Natural killer cell treated with Interleukin-12 subunit alpha and Interleukin-12 subunit beta and Interleukin-15 and Interleukin-18, amount 100 ng/mL, for 72 hours (primary cell): ENCODE data around the gene KIF17. TPM values are rescaled to one million over a fixed set of nuclear protein-coding genes. Genes with fewer than 3 reads are reported as not detected.

Experiments used
- ATAC-seq, 2 donors: fragments of 150-1000 bp; cut with Tn5 transposase in 1 of 2; sonication (Bioruptor Pico), chemical (Tn5 transposase) in 1 of 2; 2 replicates each; pipeline ENCODE4 v1.10.0; 2021
- DNase-seq: peaks from one replicate; pipeline ENCODE4 v3.0.0; 2022; ENCODE audit warnings: low spot score
- H3K27ac Mint-ChIP-seq, 2 donors: 1 replicate in 1 of 2; 2 replicates in 1 of 2; pipeline ENCODE4 v1.8.0; 2022; ENCODE audit warnings: mixed read lengths in 2 of 2, mild to moderate bottlenecking in 1 of 2, moderate library complexity in 1 of 2
- H3K27me3 Mint-ChIP-seq, 2 donors: 1 replicate in 1 of 2; 2 replicates in 1 of 2; pipeline ENCODE4 v1.8.0; 2022; ENCODE audit warnings: mixed read lengths in 2 of 2
- H3K36me3 Mint-ChIP-seq: one replicate; pipeline ENCODE4 v1.8.0; 2022; ENCODE audit warnings: mixed read lengths
- H3K4me1 Mint-ChIP-seq, 2 donors: 1 replicate in 1 of 2; 2 replicates in 1 of 2; pipeline ENCODE4 v1.8.0; 2022; ENCODE audit warnings: low read depth in 2 of 2, mixed read lengths in 2 of 2, mild to moderate bottlenecking in 1 of 2
- H3K4me3 Mint-ChIP-seq: one replicate; pipeline ENCODE4 v1.8.0; 2022; ENCODE audit warnings: mixed read lengths
- H3K9me3 Mint-ChIP-seq: 2 replicates; pipeline ENCODE4 v1.8.0; 2022; ENCODE audit warnings: mixed read lengths
- total RNA-seq, 2 donors: library from RNA; stranded (reverse); gene quantifications; one replicate each; pipeline ENCODE4 v1.2.3, GENCODE V29; 2022

Gene KIF17
- total RNA-seq, 2 donors from 2014 or later, result not detected

- Mint-ChIP-seq H3K27me3 (no peaks in the 10 kb centered on the region), H3K27ac (peak overlapping the region in 1 of 2 donors; percentile 38), H3K4me1 (peaks cover 4 to 5% of the 10 kb centered on the region in 2 donors), H3K4me3 (no peak overlapping the region), H3K9me3 (no peaks in the 10 kb centered on the region), H3K36me3 (no peaks in the 10 kb centered on the region)
- ATAC-seq, result peak; percentile 69
- peak; percentile 66 for DNase-seq
Observed at GRCh38 chr1:20640183-20640597, 77.6 kb downstream of the KIF17 start.

DNA sequence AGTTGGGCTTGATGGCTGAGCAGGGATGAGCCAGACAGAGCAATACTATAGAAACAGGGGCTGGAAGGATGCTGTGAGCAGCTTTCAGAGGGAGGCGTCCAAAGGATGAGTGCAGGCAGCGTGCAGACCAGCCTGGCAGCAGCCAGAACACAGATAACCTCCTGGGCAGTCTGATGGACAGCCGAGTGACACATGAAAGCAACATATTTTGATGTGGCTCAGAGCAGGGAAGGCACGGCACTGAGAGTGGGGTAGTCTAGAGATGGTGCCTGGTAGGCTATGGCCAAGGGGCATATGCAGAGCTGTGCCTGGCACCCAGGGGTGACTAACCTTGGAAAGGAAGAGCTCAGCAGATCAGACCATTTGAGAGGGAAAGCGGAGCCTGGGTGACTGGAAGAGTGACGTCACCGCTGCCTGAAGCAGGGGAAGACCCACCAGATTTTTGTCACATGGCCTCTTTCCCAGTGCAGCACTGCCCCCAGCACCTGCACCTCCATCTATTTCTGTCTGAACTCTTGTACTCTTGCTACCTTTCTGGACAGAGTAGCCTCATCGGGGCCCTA lies 80.9 kb downstream of the KIF17 start:
- Mint-ChIP-seq H3K4me1 (peaks cover 12 to 18% of the 10 kb centered on the region in 2 donors), H3K27me3 (no peaks in the 10 kb centered on the region), H3K27ac (no peak overlapping the region), H3K4me3 (no peak overlapping the region), H3K36me3 (no peaks in the 10 kb centered on the region), H3K9me3 (no peaks in the 10 kb centered on the region)
- no peak for ATAC-seq
- no peak for DNase-seq

GRCh38 chr1:20634594-20635084 lies 83.2 kb downstream of the KIF17 start:
- H3K4me1 Mint-ChIP-seq, result peaks cover 8 to 12% of the 10 kb centered on the region in 2 donors
- H3K27ac Mint-ChIP-seq, result peak overlapping the region in 1 of 2 donors; percentile 74
- ATAC-seq, result no peak
- H3K36me3 Mint-ChIP-seq, result no peaks in the 10 kb centered on the region
- no peaks in the 10 kb centered on the region for H3K27me3 Mint-ChIP-seq
- DNase-seq, result no peak
- no peaks in the 10 kb centered on the region for H3K9me3 Mint-ChIP-seq
- H3K4me3 Mint-ChIP-seq, result peak overlapping the region; percentile 83

GRCh38 chr1:20634065-20634593 lies 83.7 kb downstream of the KIF17 start:
- Mint-ChIP-seq H3K4me3 (peak overlapping the region; percentile 83), H3K27me3 (no peaks in the 10 kb centered on the region), H3K4me1 (peaks cover 8 to 12% of the 10 kb centered on the region in 2 donors), H3K9me3 (no peaks in the 10 kb centered on the region), H3K36me3 (no peaks in the 10 kb centered on the region), H3K27ac (peak overlapping the region in 1 of 2 donors; percentile 74)
- DNase-seq, result no peak
- no peak for ATAC-seq

DNA sequence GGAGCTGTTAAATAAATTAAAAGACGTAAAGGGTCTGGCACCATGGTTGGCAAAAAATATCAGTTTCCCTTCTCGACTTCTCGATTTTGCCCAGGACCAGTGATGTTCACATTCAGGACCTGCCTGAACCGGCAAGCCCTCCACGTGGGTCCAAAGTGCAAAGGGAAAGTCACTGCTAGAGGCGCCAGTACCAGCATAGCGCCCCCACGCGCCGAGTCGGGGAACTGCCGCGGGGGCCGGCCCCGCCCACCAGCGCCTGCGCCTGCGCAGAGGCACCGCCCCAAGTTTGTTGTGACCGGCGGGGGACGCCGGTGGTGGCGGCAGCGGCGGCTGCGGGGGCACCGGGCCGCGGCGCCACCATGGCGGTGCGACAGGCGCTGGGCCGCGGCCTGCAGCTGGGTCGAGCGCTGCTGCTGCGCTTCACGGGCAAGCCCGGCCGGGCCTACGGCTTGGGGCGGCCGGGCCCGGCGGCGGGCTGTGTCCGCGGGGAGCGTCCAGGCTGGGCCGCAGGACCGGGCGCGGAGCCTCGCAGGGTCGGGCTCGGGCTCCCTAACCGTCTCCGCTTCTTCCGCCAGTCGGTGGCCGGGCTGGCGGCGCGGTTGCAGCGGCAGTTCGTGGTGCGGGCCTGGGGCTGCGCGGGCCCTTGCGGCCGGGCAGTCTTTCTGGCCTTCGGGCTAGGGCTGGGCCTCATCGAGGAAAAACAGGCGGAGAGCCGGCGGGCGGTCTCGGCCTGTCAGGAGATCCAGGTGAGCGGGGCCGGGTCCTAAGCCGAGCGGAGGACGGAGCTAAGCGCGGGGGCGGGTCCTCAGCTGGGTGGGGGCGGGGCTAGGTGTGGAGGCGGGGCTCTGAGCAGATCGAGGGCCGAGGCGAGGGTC lies 84.4 kb downstream of the KIF17 start, which contains the start of gene PINK1:
PINK1 (plus strand) TSS at position 269 of the 875 bp plus-strand sequence; CDS start at position 360, 91 bp downstream.
- Mint-ChIP-seq H3K27me3 (no peaks in the 10 kb centered on the region), H3K27ac (peak within 1 kb of the TSS in 1 of 2 donors; percentile 74), H3K9me3 (no peaks in the 10 kb centered on the region), H3K4me3 (peak within 1 kb of the TSS; percentile 83), H3K4me1 (peaks cover 8 to 12% of the 10 kb centered on the region in 2 donors), H3K36me3 (no peaks in the 10 kb centered on the region)
- ATAC-seq (peak; percentile 91 to 93), DNase-seq (peak; percentile 87)

DNA sequence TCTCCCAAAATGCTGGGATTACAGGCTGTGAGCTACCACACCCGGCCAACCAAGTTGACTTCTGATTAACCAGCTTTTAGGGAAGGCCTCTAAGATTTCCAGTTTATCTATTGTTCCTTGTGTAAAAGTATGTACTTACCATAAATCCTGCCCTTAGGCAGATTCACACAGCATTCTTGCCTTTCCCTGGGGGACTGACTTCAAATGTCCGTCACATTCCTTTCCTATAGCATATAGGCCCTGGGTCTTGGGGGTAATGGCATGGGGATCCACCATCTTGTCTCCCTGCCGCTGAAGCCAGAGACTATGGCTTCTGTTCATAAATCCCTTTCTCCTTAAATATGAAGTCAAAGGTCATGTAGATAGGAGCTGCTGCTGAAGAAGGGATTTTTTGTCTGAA lies 85.4 kb downstream of the KIF17 start:
- peaks cover 0 to 2% of the 10 kb centered on the region in 2 donors for H3K27me3 Mint-ChIP-seq
- no peaks in the 10 kb centered on the region for H3K9me3 Mint-ChIP-seq
- H3K4me1 Mint-ChIP-seq, result peaks cover 8 to 12% of the 10 kb centered on the region in 2 donors
- H3K4me3 Mint-ChIP-seq, result peak overlapping the region; percentile 58
- H3K36me3 Mint-ChIP-seq, result no peaks in the 10 kb centered on the region
- DNase-seq, result no peak
- H3K27ac Mint-ChIP-seq, result no peak overlapping the region
- no peak for ATAC-seq

DNA sequence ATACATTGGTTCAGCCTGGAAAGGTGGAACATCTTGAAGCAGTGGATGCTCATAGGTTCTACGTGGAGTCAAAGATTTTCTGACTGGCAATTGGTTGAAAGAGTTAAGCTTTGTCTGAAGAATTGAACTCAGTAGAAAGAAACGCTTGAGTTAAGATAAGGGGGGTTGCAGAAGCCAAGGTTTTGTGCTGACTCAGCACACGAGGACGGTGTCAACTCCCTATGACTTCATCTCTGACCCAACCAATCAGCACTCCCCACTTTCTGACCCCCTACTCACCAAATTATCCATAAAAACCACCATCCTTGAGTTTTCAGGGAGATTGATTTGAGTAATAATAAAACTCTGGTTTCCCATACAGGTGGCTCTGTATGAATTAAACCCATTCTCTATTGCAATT lies 87.1 kb downstream of the KIF17 start:
- Mint-ChIP-seq H3K9me3 (no peaks in the 10 kb centered on the region), H3K4me3 (no peak overlapping the region), H3K36me3 (no peaks in the 10 kb centered on the region), H3K27ac (no peak overlapping the region), H3K27me3 (peaks cover 7 to 13% of the 10 kb centered on the region in 2 donors), H3K4me1 (peaks cover 8 to 12% of the 10 kb centered on the region in 2 donors)
- DNase-seq (no peak), ATAC-seq (no peak)

- H3K4me1 Mint-ChIP-seq, result no peaks in the 10 kb centered on the region
- no peak for ATAC-seq
- no peak overlapping the region for H3K4me3 Mint-ChIP-seq
- no peaks in the 10 kb centered on the region for H3K36me3 Mint-ChIP-seq
- H3K27ac Mint-ChIP-seq, result no peak overlapping the region
- DNase-seq, result no peak
- peaks cover 13 to 20% of the 10 kb centered on the region in 2 donors for H3K27me3 Mint-ChIP-seq
- H3K9me3 Mint-ChIP-seq, result no peaks in the 10 kb centered on the region
Observed at GRCh38 chr1:20626524-20626923, 91.3 kb downstream of the KIF17 start.

GRCh38 chr1:20626098-20626427 lies 91.7 kb downstream of the KIF17 start:
- no peak for DNase-seq
- Mint-ChIP-seq H3K27ac (no peak overlapping the region), H3K27me3 (peaks cover 13 to 20% of the 10 kb centered on the region in 2 donors), H3K36me3 (no peaks in the 10 kb centered on the region), H3K4me3 (no peak overlapping the region), H3K9me3 (no peaks in the 10 kb centered on the region), H3K4me1 (no peaks in the 10 kb centered on the region)
- ATAC-seq, result no peak

DNA sequence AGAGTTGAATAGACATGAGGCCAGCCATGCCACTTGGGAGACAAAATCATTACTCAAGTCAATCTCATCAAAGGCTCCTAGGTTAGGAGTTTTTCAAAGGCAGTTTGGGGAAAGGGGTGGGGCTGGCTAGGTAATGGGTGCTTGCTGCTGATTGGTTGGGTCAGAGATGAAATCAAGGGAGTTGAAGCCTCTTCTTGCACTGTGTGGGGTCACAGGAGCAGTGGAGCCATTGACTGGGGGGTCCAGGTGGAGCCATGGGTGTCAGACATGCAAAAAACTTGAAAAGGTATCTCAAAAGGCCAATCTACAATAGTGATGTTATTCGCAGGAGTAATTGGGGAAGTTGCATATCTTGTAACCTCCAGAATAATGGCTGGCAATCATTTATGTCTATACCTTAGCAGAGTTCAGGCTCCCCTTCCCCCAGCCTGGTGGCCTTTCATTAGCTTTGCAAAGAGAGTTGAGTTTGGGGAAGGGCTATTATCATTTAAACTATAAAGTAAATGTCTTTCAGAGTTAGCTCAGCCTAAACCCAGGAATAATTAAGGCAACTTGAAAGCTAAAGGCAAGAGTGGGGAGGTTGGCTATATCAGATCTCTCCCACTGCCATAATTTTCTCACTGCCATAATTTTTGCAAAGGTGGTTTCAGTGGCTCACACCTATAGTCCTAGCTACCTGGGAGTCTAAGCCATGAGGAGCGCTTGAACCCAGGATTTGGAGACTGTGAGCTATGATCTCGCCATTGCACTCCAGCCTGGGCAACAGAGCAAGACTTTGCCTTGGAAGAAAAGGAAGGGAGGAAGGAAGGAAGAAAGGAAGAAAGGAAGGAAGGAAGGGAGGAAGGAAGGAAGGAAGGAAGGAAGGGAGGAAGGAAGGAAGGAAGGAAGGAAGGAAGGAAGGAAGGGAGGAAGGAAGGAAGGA lies 92.4 kb downstream of the KIF17 start:
- Mint-ChIP-seq H3K9me3 (no peaks in the 10 kb centered on the region), H3K27ac (no peak overlapping the region), H3K36me3 (no peaks in the 10 kb centered on the region), H3K4me3 (no peak overlapping the region), H3K4me1 (no peaks in the 10 kb centered on the region), H3K27me3 (peaks cover 13 to 20% of the 10 kb centered on the region in 2 donors)
- ATAC-seq (no peak), DNase-seq (no peak)

- Mint-ChIP-seq H3K9me3 (no peaks in the 10 kb centered on the region), H3K27me3 (peaks cover 15 to 20% of the 10 kb centered on the region in 2 donors), H3K27ac (no peak overlapping the region), H3K4me1 (no peaks in the 10 kb centered on the region), H3K36me3 (no peaks in the 10 kb centered on the region), H3K4me3 (no peak overlapping the region)
- ATAC-seq (no peak), DNase-seq (no peak)
Observed at GRCh38 chr1:20624709-20625108, 93.1 kb downstream of the KIF17 start.

DNA sequence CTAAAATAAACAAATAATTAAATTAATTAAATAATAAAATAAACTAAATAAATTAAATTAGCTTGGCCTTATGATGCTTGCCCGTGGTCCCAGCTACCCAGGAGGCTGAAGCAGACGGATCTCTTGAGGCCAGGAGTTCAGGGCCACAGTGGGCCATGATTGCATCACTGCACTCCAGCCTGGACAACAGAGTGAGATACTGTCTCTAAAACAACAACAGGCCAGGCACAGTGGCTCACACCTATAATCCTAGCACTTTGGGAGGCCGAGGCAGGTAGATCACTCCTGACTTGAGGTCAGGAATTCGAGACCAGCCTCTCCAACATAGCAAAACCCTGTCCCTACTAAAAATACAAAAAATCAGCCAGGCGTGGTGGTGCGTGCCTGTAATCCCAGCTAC lies 96.8 kb downstream of the KIF17 start:
- Mint-ChIP-seq H3K4me3 (no peak overlapping the region), H3K4me1 (no peaks in the 10 kb centered on the region), H3K27ac (no peak overlapping the region), H3K36me3 (no peaks in the 10 kb centered on the region), H3K9me3 (no peaks in the 10 kb centered on the region), H3K27me3 (peaks cover 7 to 18% of the 10 kb centered on the region in 2 donors)
- DNase-seq, result no peak
- no peak for ATAC-seq

- Mint-ChIP-seq H3K9me3 (no peaks in the 10 kb centered on the region), H3K27me3 (peaks cover 7 to 15% of the 10 kb centered on the region in 2 donors), H3K4me1 (no peaks in the 10 kb centered on the region), H3K27ac (no peak overlapping the region), H3K36me3 (no peaks in the 10 kb centered on the region), H3K4me3 (no peak overlapping the region)
- ATAC-seq, result no peak
- DNase-seq, result no peak
Observed at GRCh38 chr1:20619999-20620398, 97.8 kb downstream of the KIF17 start.
